Ectodermal cell (in vitro differentiated cells): ENCODE data around the gene ZDHHC24.

Experiments
- H3K27ac ChIP-seq: 2 replicates; pipeline ENCODE4 v1.7.0; 2013; ENCODE audit warnings: mild to moderate bottlenecking, low read depth, low read length; ENCODE audit not compliant: insufficient read depth, poor library complexity, severe bottlenecking
- H3K27me3 ChIP-seq: 2 replicates; pipeline ENCODE4 v1.7.0; 2013; ENCODE audit warnings: mild to moderate bottlenecking, low read length; ENCODE audit not compliant: insufficient read depth, control insufficient read depth, poor library complexity, severe bottlenecking
- H3K36me3 ChIP-seq: one replicate; pipeline ENCODE4 v1.7.0; 2013; ENCODE audit warnings: low read length; ENCODE audit not compliant: control insufficient read depth, insufficient read depth
- H3K4me1 ChIP-seq: one replicate; pipeline ENCODE4 v1.7.0; 2013; ENCODE audit warnings: low read length; ENCODE audit not compliant: control insufficient read depth, insufficient read depth
- H3K4me3 ChIP-seq: 2 replicates; pipeline ENCODE4 v1.7.0; 2013; ENCODE audit warnings: low read depth, low read length, control low read depth; ENCODE audit not compliant: insufficient read depth
- H3K9me3 ChIP-seq: 2 replicates; pipeline ENCODE4 v1.7.0; 2013; ENCODE audit warnings: mild to moderate bottlenecking, low read length, moderate library complexity; ENCODE audit not compliant: control insufficient read depth
- WGBS, 2 experiments: methylation state at CpG; one replicate each; pipeline ENCODE4 v1.1.7; 2013; ENCODE audit warnings: missing lambda C conversion rate in 2 of 2; 5-methylcytosine and 5-hydroxymethylcytosine counted together

The ZDHHC24 gene

DNA sequence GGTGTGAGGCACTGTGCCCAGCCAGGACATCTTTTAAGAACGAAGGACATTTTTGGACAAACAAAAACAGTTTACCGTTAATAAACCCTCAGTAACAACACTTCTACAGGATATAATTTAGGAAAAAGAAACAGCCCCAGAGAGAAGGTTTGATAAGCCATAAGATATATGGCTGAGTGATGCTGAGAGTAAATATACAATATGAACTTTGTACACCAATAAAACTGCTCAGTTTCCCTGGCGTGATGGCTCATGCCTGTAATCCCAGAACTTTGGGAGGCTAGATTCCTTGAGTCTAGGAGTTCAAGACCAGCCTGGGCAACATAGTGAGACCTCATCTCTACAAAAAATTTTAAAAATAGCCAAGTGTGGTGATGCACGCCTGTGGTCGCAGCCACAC is 47.3 kb downstream of the ZDHHC24 start:
- Histone ChIP-seq H3K27ac (no peak overlapping the region), H3K27me3 (no peaks in the 10 kb centered on the region), H3K9me3 (no peaks in the 10 kb centered on the region), H3K4me1 (no peaks in the 10 kb centered on the region), H3K4me3 (no peak overlapping the region), H3K36me3 (peaks cover 4% of the 10 kb centered on the region)
- WGBS, 2 experiments, result 90 to 97% methylated on average over 3 to 5 of the region's 5 CpGs

DNA sequence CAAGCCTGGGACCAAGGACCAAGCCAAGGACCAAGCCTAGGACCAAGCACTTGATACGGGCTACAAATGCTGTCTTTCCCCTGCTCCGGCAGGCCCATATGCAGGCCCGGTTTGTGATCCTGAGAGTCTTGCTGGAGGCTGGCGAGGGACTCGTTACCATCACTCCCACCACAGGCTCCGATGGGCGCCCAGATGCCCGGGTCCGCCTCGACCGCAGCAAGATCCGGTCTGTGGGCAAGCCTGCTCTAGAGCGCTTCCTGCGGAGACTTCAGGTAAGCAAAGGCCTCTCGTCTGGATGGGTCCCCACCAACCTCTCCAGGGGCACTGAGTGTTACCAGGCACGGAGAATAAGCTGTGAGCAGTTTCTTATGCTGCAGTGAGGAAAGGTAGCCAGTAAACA is 48.6 kb downstream of the ZDHHC24 start:
- Histone ChIP-seq H3K27ac (no peak overlapping the region), H3K27me3 (no peaks in the 10 kb centered on the region), H3K9me3 (no peaks in the 10 kb centered on the region), H3K4me1 (no peaks in the 10 kb centered on the region), H3K36me3 (peaks cover 8% of the 10 kb centered on the region), H3K4me3 (no peak overlapping the region)
- 95 to 97% methylated on average over 16 of the region's 16 CpGs for WGBS, 2 experiments

DNA sequence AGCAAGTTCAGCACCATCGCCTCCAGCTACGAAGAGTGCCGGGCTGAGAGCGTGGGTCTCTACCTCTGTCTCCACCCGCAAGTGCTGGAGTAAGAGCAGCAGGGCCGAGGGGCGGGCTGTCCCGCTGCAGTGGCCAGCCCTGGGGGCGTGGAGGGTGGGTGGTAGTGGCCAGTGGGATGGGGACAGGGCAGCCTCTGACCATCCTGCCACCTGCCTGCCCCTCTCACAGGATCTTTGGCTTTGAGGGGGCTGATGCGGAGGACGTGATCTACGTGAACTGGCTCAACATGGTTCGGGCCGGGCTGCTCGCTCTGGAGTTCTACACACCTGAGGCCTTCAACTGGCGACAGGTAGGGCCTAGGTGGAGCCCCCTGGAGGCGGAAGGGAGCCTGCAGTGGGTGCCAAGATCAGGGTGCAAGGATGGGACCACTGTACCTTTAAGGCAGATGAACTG is 50.4 kb downstream of the ZDHHC24 start:
- Histone ChIP-seq H3K4me1 (no peaks in the 10 kb centered on the region), H3K36me3 (peaks cover 8% of the 10 kb centered on the region), H3K27ac (no peak overlapping the region), H3K27me3 (no peaks in the 10 kb centered on the region), H3K4me3 (no peak overlapping the region), H3K9me3 (no peaks in the 10 kb centered on the region)
- WGBS, 2 experiments, result 92 to 94% methylated on average over 17 of the region's 17 CpGs

DNA sequence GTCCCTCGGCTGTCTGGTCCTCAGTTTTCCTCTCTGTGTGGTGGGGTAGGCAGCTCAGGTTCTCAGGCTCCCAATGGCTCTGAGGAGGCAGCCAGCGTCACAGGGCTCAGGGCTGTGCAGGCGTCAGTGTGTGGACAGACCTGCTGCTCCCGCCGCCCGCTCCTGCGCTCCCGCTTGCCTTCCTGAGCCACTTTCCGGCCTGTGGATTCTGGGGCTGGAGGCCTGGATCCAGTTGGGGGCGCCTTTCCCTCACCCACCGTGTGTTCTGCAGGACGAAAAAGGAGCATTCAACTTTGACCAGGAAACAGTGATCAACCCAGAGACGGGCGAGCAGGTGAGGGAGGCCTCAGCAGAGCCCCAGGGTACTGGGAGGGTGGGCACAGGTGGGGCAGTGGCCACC is 50.9 kb downstream of the ZDHHC24 start:
- WGBS, 2 experiments, result 83 to 87% methylated on average over 14 of the region's 14 CpGs
- H3K4me1 ChIP-seq, result no peaks in the 10 kb centered on the region
- H3K9me3 ChIP-seq, result no peaks in the 10 kb centered on the region
- no peak overlapping the region for H3K4me3 ChIP-seq
- H3K27me3 ChIP-seq, result no peaks in the 10 kb centered on the region
- H3K36me3 ChIP-seq, result peaks cover 8% of the 10 kb centered on the region
- no peak overlapping the region for H3K27ac ChIP-seq

DNA sequence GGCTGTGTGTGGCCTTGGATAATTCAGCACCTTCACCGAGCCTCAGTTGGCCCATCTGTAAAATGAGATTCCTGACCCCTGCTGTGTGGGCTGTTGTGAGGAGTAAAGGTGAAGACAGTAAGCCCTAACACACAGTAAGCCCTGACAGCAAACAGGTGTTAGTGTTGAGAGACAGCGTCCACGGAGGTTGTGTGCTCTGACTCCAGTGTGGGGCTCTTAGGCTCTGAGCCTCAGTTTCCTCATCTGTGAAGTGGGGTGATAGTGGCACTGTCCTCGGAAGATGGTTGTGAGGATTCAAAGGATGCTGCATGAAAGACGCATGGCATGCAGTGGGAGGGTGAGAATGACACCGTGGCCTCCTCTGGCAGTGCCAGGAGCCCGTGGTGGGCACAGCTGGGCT is 51.4 kb downstream of the ZDHHC24 start:
- H3K9me3 ChIP-seq, result no peaks in the 10 kb centered on the region
- whole genome bisulfite sequencing, 2 experiments, result 94 to 95% methylated on average over 7 of the region's 7 CpGs
- no peak overlapping the region for H3K27ac ChIP-seq
- peaks cover 8% of the 10 kb centered on the region for H3K36me3 ChIP-seq
- no peaks in the 10 kb centered on the region for H3K27me3 ChIP-seq
- H3K4me1 ChIP-seq, result no peaks in the 10 kb centered on the region
- no peak overlapping the region for H3K4me3 ChIP-seq

DNA sequence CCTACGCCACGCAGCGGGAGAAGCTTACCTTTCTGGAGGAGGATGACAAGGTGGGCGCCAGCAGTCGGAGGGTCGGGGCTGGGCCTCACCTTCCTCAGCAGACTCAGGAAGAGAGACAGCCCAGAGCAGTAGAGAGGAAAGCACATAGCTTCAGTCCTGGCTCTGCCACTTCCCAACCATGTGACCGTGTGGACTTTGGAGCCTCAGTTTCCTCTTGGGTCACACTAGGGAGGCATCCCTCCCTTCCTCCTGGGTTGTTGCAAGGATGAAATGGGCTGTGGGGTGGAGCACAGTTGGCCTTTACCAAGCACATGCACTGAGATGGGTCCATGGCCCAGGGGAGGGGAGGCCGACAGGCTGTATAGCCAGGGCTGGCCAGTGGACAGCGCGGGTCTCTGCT is 52.7 kb downstream of the ZDHHC24 start:
- no peaks in the 10 kb centered on the region for H3K4me1 ChIP-seq
- H3K4me3 ChIP-seq, result no peak overlapping the region
- WGBS, 2 experiments, result 95 to 96% methylated on average over 10 of the region's 10 CpGs
- H3K27ac ChIP-seq, result no peak overlapping the region
- H3K36me3 ChIP-seq, result peaks cover 8% of the 10 kb centered on the region
- H3K9me3 ChIP-seq, result no peaks in the 10 kb centered on the region
- no peaks in the 10 kb centered on the region for H3K27me3 ChIP-seq

DNA sequence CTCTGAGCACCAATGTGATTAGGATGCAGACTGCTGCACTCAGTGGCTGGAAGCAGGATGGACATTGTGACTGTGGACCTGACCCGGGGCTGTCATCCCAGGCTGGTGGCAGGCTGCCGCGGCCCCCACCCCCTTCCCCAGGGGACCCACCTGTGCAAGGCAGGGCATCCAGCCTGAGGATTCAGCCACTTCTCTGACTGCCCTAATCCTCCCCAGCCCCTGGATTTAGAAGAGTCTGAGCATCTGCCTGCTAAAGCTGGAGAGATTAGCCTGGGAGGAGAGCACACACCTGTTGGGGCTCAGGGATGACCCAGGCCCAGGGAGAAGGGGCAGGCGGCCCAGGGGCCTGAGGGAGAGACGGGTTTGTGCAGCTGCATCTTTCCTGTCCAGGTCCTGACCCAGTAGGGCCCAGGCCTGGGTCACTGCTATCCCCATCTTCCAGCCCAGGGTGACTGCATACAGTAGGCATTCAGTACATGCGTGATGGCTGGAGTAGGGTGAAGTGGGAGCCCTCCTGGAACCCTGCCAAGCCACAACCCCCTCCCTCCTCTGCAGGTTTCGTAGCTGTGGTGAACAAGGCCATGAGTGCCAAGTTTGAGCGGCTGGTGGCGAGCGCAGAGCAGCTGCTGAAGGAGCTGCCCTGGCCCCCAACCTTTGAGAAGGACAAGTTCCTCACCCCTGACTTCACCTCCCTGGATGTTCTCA is 53.5 kb downstream of the ZDHHC24 start:
- H3K27me3 ChIP-seq, result no peaks in the 10 kb centered on the region
- H3K9me3 ChIP-seq, result no peaks in the 10 kb centered on the region
- no peaks in the 10 kb centered on the region for H3K4me1 ChIP-seq
- H3K4me3 ChIP-seq, result no peak overlapping the region
- WGBS, 2 experiments, result 95 to 96% methylated on average over 10 of the region's 10 CpGs
- H3K36me3 ChIP-seq, result peaks cover 8% of the 10 kb centered on the region
- no peak overlapping the region for H3K27ac ChIP-seq

DNA sequence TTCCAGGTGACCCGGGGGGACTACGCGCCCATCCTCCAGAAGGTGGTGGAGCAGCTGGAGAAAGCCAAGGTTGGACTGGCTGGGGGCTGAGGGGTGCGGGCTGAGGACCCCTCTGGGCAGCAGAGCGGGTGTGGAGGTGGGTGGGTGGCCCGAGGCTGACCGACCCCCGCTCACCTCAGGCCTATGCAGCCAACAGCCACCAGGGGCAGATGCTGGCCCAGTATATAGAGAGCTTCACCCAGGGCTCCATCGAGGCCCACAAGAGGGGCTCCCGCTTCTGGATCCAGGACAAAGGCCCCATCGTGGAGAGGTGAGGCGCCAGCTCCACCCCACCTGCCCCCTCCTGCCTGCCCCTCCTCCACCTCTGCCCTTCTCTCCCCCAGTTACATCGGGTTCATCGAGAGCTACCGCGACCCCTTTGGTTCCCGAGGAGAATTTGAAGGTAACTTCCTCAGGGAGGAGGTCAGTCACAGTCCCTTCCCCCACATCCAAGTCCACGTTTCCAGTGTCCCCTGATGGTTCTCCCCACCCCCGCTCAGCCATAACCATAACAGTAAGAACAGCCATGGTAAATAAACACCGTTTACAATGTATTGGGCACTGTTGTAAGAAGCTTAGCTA is 54.4 kb downstream of the ZDHHC24 start:
- WGBS, 2 experiments, result 69 to 73% methylated on average over 19 to 20 of the region's 20 CpGs
- H3K36me3 ChIP-seq, result peaks cover 4% of the 10 kb centered on the region
- H3K4me1 ChIP-seq, result no peaks in the 10 kb centered on the region
- H3K27ac ChIP-seq, result no peak overlapping the region
- H3K4me3 ChIP-seq, result no peak overlapping the region
- no peaks in the 10 kb centered on the region for H3K27me3 ChIP-seq
- no peaks in the 10 kb centered on the region for H3K9me3 ChIP-seq

DNA sequence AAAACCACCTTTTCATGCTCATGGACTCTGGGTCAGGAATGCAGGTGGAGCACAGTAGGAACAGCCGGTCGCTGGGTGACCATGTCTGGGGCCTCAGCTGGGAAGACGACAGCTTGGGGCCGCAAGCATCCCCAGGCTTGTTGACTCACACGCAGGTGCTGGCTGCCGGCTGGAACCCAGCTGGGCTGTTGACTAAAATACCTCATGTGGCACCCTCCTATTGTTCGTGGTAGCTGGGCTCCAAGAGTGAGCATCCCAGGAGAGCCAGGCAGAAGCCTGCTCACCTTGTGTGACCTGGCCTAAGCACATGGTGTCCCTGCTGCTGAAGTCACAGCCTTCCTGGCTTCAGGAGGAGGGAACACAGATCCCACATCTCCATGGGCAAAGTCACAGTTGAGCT is 56.2 kb downstream of the ZDHHC24 start:
- 82 to 84% methylated on average over 7 of the region's 7 CpGs for whole genome bisulfite sequencing, 2 experiments
- Histone ChIP-seq H3K27ac (no peak overlapping the region), H3K4me3 (no peak overlapping the region), H3K36me3 (peaks cover 4% of the 10 kb centered on the region), H3K4me1 (no peaks in the 10 kb centered on the region), H3K27me3 (no peaks in the 10 kb centered on the region), H3K9me3 (no peaks in the 10 kb centered on the region)

DNA sequence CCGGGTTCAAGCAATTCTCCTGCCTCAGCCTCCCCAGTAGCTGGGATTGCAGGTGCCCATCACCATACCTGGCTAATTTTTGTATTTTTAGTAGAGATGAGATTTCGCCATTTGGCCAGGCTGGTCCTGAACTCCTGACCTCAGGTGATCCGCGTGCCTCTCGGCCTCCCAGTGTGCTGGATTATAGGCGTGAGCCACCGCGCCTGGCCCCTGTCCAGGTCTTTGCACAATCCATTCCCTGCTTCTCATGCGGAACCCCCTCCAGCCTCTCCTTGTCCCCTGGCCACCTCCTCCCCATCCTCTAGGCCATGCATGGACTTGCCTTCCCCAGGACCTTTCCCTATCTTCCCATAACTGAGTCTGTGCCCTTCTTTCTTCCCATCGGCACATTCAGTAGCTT is 56.9 kb downstream of the ZDHHC24 start:
- Histone ChIP-seq H3K4me1 (no peaks in the 10 kb centered on the region), H3K9me3 (no peaks in the 10 kb centered on the region), H3K4me3 (no peak overlapping the region), H3K36me3 (peaks cover 4% of the 10 kb centered on the region), H3K27ac (no peak overlapping the region), H3K27me3 (no peaks in the 10 kb centered on the region)
- WGBS, 2 experiments, result 93 to 95% methylated on average over 10 of the region's 10 CpGs
